Central memory CD8-positive, alpha-beta T cell (primary cell): ENCODE results near the gene UTP3.
A peak's percentile ranks its signal among the peaks of the same experiment; 100 is the strongest.
"Not testable (repeated sequence)": the region's sequence is repeated elsewhere in the genome, so short reads cannot be mapped to it uniquely, and the experiment has no call there.

Experiments
- ATAC-seq: fragments of 150-1000 bp; cut with Tn5 transposase; replicated peaks from 2 replicates; pipeline ENCODE4 v1.10.0; 2022; ENCODE audit warnings: mild to moderate bottlenecking, moderate FRiP score, moderate number of reproducible peaks; ENCODE audit not compliant: poor library complexity, severe bottlenecking; ENCODE audit errors: extremely low read depth
- DNase-seq, 2 donors: peaks; one replicate each; pipeline ENCODE4 v3.0.0; 2021; ENCODE audit warnings: low spot score in 2 of 2
- H3K27ac Mint-ChIP-seq: one replicate; pipeline ENCODE4 v1.8.0; 2022; ENCODE audit warnings: low read depth, mild to moderate bottlenecking, moderate library complexity, mixed read lengths
- H3K27me3 Mint-ChIP-seq: one replicate; pipeline ENCODE4 v1.8.0; 2022; ENCODE audit warnings: mixed read lengths
- H3K36me3 Mint-ChIP-seq: one replicate; pipeline ENCODE4 v1.8.0; 2022; ENCODE audit warnings: mild to moderate bottlenecking, moderate library complexity, mixed read lengths; ENCODE audit not compliant: insufficient read depth
- H3K4me1 Mint-ChIP-seq: one replicate; pipeline ENCODE4 v1.8.0; 2022; ENCODE audit warnings: mixed read lengths
- H3K4me3 Mint-ChIP-seq: one replicate; pipeline ENCODE4 v1.8.0; 2022; ENCODE audit warnings: mild to moderate bottlenecking, moderate library complexity, mixed read lengths
- H3K9me3 Mint-ChIP-seq: one replicate; pipeline ENCODE4 v1.8.0; 2022; ENCODE audit warnings: mixed read lengths

Gene UTP3, protein sequence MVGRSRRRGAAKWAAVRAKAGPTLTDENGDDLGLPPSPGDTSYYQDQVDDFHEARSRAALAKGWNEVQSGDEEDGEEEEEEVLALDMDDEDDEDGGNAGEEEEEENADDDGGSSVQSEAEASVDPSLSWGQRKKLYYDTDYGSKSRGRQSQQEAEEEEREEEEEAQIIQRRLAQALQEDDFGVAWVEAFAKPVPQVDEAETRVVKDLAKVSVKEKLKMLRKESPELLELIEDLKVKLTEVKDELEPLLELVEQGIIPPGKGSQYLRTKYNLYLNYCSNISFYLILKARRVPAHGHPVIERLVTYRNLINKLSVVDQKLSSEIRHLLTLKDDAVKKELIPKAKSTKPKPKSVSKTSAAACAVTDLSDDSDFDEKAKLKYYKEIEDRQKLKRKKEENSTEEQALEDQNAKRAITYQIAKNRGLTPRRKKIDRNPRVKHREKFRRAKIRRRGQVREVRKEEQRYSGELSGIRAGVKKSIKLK

DNA sequence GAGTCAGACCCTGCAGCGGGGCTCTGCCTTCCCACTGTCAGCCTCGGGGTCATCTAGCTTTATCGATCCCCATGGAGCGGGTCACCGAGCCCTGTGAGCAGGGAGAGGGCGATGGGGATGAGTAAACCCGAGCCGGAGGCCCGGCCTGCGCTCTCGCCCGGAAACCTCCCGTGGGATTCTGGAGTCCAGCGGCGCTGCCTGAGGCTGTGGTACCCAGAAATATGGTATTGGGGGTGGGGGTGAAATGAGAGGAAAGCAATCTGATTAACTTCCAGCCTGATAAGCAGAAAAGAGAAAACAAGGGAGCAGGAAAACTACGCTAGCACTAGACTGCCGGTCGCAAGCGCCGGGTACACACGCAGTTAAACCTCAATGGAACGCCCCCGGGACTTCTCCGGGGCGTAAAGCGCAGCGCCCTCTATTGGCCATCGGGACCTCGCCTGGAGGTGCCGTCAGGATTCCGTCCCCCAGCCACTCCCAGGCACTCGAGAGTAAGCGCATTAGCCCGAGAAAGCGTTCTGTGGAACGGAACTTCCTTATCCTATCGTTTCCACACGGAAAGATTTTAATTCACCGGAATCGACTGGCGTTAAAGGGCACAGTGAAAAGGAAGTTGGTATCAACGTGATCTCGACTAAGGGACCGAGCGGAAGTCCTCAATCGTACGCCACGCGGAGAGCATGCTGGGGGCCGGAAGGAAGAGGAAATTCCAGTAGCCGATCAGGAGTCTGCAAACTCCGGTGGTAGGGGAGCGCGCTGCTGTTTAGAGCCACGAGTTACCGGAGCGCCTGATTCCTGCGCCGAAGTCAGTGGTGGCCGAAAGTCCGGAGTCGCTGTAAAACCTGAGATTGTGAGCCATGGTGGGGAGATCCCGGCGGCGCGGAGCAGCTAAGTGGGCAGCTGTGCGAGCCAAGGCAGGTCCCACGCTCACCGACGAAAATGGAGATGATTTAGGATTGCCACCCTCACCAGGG, at the start of gene UTP3:
TSS of gene UTP3 (plus strand) at position 712 of the 974 bp plus-strand sequence. CDS start at position 858, 146 bp downstream.
- Mint-ChIP-seq H3K9me3 (no peaks in the 10 kb centered on the region), H3K27ac (peak within 1 kb of the TSS; percentile 96), H3K36me3 (peaks cover 26% of the 10 kb centered on the region), H3K27me3 (no peaks in the 10 kb centered on the region), H3K4me3 (peak within 1 kb of the TSS; percentile 93), H3K4me1 (peaks cover 33% of the 10 kb centered on the region)
- DNase-seq (peak; percentile 88 to 90), ATAC-seq (peak; percentile 90)

DNA sequence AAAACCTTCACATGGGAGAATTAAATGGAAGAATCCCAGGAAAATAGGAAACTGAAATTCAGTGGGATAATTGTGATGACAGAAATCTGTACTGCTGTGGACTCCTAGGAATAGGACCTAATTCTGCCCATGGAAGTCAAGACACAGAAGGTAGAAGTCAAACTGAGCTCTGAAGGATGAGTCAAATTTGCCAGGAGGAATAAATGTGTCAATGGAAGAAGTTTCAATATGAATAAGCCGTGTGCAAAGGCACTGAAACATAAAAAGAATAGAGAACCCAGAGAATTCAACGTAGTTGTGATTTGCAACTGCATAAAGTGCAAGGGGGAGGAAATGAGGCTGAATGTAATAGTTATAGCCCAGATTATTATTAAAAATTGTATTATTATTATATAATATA, 48.1 kb upstream of the UTP3 start:
- H3K36me3 Mint-ChIP-seq = no peaks in the 10 kb centered on the region
- no peak for ATAC-seq
- DNase-seq = no peak
- no peak overlapping the region for H3K27ac Mint-ChIP-seq
- H3K4me3 Mint-ChIP-seq = no peak overlapping the region
- H3K9me3 Mint-ChIP-seq = no peaks in the 10 kb centered on the region
- H3K27me3 Mint-ChIP-seq = peaks cover 22% of the 10 kb centered on the region
- no peaks in the 10 kb centered on the region for H3K4me1 Mint-ChIP-seq

DNA sequence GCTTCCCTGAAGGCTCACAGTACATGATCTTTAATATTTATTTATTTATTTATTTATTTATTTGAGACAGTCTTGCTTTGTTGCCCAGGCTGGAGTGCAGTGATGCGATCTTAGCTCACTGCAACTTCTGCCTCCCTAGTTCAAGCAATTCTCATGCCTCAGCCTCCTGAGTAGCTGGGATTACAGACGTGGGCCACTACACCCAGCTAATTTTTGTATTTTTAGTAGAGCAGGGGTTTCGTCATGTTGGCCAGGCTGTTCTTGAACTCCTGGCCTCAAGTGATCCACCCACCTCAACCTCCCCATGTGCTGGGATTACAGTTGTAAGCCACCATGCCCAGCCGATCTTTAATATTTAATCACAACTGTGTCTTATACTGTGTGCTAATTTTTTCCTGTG, 37.6 kb upstream of the UTP3 start:
- not testable (repeated sequence) for ATAC-seq, DNase-seq, H3K27me3 Mint-ChIP-seq, H3K36me3 Mint-ChIP-seq, H3K4me1 Mint-ChIP-seq, H3K9me3 Mint-ChIP-seq, H3K4me3 Mint-ChIP-seq, H3K27ac Mint-ChIP-seq

DNA sequence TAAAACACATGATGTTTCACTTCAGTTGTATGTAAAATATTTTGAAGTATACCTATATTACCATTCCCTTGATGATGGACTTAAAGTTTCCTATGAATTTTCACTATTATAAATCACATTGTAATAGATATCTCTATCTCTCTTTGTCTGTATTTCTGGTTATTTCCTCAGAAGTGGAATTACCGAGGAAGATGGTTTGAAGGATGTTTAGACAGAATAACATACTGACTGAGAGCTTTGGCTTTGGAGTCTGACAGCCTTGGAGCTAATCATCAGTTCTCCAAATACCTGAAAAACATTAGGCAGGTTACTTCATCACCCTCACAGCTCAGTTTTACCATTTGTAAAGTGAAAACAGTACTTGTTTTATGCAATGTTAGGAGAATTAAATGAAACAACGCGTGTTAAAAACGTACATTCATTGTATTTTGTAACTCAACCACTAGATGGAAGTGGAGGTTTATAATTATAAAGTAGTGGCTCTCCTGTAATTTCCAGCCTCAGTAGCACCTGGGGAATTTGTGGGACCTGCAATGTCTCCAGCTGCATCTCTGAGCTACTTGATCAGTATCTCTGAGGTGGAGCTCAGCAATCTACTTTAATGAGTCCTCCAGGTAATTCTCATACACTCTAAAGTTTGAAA, 36.3 kb upstream of the UTP3 start:
- no peak overlapping the region for H3K27ac Mint-ChIP-seq
- ATAC-seq = no peak
- DNase-seq = no peak

DNA sequence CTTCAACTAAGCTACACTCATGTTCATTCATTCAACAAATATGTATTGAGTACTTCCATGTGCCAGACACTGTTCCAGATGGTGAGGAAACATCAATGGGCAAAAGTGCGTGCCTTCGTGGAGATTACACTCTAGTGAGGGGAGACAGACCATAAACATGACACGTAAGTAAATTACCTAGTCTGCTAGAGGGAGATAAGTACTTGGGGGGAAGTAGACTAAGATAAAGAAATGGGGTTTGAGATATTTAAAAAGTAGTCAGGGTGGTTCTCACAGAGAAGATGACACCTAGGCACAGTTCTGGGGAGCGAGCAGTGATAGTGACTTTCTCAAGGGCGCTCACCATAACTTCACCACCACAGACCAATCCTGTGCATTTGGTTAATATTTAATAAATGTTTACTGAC, 33.7 kb upstream of the UTP3 start:
- Mint-ChIP-seq H3K27me3 (peaks cover 24% of the 10 kb centered on the region), H3K9me3 (no peaks in the 10 kb centered on the region), H3K27ac (no peak overlapping the region), H3K4me3 (no peak overlapping the region), H3K36me3 (no peaks in the 10 kb centered on the region), H3K4me1 (no peaks in the 10 kb centered on the region)
- DNase-seq (no peak), ATAC-seq (no peak)

More for the DNA sequence above, 36.3 kb upstream of the UTP3 start:
- Mint-ChIP-seq H3K27me3 (peaks cover 9% of the 10 kb centered on the region), H3K36me3 (peaks cover 1% of the 10 kb centered on the region), H3K4me3 (no peak overlapping the region), H3K4me1 (no peaks in the 10 kb centered on the region), H3K9me3 (no peaks in the 10 kb centered on the region)

DNA sequence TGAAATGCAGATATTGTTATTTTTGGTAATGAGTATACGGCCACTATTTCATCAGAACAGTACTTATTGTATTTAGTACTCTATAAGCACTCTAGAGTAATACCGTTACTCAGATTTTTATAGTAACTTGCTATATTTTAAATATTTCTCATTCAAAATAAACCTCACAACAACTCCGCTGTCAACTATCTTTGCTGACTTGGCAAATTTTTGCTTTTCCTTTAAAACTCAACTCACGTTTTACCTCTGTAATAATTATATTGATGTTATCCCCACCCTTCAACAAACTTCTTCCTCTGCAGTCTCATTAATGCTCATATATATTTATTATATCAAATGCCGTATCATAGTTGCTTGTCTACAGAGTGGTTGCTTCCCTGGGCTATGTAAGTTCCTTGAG, 31.0 kb upstream of the UTP3 start:
- no peak for DNase-seq
- no peak overlapping the region for H3K4me3 Mint-ChIP-seq
- no peaks in the 10 kb centered on the region for H3K9me3 Mint-ChIP-seq
- ATAC-seq = no peak
- H3K4me1 Mint-ChIP-seq = no peaks in the 10 kb centered on the region
- H3K27ac Mint-ChIP-seq = no peak overlapping the region
- no peaks in the 10 kb centered on the region for H3K36me3 Mint-ChIP-seq
- peaks cover 24% of the 10 kb centered on the region for H3K27me3 Mint-ChIP-seq

DNA sequence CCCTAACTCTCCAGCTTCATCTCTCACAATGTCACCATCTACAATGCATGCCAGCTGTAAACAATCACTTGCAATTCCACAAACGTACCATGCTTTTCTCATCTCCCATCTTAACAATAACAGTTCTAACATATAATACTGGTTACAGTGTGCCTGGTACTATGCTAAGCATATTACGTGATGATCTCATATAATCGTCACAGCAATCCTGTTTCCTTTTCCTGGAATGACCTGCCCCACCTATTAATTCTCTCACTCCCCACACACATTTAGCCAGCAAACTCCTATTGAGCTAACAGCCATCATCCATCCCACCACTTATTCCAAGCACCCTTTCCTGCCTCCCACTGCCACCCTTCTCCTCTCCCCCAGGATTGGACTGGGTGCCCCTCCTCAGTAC, 29.9 kb upstream of the UTP3 start:
- Mint-ChIP-seq H3K9me3 (no peaks in the 10 kb centered on the region), H3K27ac (no peak overlapping the region), H3K4me3 (no peak overlapping the region)

DNA sequence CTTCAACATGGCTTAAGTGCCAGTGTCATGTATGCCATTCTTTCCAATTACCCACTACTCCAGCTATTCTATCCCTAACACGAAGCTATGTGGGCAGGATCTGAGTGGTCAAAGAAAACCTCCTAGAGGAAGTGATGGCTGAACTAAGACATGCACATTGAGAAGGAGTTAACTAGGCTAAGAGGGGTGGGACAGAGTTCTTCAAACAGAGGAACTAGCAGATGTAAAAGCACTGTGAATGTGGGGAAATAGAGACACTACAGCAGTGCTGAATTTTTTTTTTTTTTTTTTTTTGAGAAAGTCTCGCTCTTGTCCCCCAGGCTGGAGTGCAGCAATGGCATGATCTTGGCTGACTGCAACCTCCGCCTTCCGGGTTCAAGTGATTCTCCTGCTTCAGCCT, 28.2 kb upstream of the UTP3 start:
- H3K4me1 Mint-ChIP-seq = no peaks in the 10 kb centered on the region
- no peaks in the 10 kb centered on the region for H3K36me3 Mint-ChIP-seq
- H3K27me3 Mint-ChIP-seq = peaks cover 15% of the 10 kb centered on the region
- H3K4me3 Mint-ChIP-seq = no peak overlapping the region
- ATAC-seq (no peak), DNase-seq (no peak)
- no peak overlapping the region for H3K27ac Mint-ChIP-seq
- no peaks in the 10 kb centered on the region for H3K9me3 Mint-ChIP-seq

More for the DNA sequence above, 29.9 kb upstream of the UTP3 start:
- Mint-ChIP-seq H3K36me3 (no peaks in the 10 kb centered on the region), H3K4me1 (no peaks in the 10 kb centered on the region), H3K27me3 (peaks cover 24% of the 10 kb centered on the region)
- DNase-seq = no peak
- no peak for ATAC-seq

DNA sequence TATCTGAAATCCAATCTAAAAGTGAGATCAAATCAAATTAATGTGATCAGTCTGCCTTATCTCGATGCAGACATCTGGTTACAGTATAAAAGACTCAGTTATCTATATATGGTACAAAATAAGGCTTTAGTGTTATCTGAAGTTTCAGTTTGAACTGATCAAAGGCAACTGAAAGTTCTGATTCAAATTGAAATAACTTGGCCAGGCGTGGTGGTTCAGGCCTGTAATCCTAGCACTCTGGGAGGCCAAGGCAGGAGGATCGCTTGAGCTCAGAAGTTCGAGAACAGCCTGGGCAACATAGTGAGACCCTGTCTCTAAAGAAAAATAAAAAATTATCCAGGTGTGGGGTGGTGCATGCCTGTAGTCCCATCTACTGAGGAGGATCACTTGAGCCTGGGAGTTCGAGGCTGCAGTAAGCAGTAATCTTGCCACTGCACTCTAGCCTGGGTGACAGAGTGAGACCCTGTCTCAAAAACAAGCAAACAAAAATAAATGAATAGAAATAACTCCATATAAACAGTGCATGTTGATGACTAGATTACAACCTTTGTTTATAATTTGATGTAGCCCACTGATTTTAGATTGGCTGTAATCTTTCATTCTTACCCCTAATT, 26.9 kb upstream of the UTP3 start:
- not testable (repeated sequence) for H3K4me1 Mint-ChIP-seq, H3K27ac Mint-ChIP-seq, H3K36me3 Mint-ChIP-seq, DNase-seq, H3K9me3 Mint-ChIP-seq, ATAC-seq, H3K4me3 Mint-ChIP-seq
- peaks cover 15% of the 10 kb centered on the region for H3K27me3 Mint-ChIP-seq

DNA sequence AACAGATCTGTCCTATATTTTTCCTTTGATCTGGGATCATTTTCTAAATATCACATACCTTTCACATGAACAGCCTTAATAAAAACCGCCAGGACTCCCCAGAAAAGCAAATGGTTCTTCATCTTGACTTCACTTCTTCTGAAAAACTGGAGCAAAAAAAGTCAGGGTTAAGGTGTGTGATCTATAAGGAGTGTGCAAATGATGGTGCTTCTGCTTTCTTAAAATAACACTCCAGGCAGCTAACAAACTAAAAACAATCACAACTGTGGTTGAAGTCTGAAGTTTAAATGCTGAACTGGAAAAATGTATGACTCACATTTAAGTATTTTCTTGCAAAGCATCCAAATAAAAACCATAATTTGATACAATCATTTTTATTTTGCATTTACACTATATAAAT, 22.0 kb upstream of the UTP3 start, which contains the start of gene JCHAIN:
TSS of gene JCHAIN (minus strand) at position 140 of the 400 bp plus-strand sequence. CDS start at position 122, 18 bp downstream.
- no peak for ATAC-seq
- no peak within 1 kb of the TSS for H3K27ac Mint-ChIP-seq

DNA sequence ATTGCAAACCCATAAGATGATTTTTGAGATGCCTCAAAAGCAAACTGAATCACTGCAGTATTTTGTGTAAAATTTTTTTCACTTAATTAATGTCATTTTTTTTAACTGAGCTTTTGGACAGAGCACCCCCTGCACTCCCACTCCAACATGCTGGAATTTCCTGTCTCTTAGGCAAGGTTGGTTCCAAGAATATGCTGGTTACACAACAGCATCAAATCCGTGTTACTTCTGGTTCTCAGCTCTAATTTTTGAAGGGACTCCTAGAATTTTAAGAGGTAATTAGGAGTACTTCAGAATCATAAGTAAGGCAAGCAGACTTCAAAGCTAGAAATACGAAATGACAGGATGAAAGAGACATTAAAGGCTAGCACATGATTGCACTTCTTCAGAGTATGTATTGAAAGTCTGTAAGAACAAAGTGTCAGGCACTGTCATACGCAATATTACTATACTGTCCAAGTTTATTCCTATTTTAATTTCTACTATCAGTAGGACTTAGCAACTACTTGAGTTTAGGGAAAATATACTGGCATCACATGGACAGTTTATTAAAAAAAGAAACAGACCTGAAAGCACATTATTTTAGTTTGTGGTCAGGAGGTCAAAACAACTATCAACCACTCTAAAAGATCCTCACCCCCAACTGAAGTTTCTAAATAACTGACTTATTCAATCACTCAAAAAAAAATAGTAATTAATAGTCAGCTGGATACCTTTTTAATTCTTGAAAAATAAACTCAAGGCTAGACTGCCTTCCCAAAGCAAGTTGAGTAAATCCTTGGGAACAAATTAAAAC, 20.4 kb upstream of the UTP3 start:
- H3K36me3 Mint-ChIP-seq = no peaks in the 10 kb centered on the region
- peaks cover 19% of the 10 kb centered on the region for H3K27me3 Mint-ChIP-seq
- no peak overlapping the region for H3K27ac Mint-ChIP-seq
- no peaks in the 10 kb centered on the region for H3K4me1 Mint-ChIP-seq
- ATAC-seq (no peak), DNase-seq (no peak)
- H3K4me3 Mint-ChIP-seq = no peak overlapping the region
- H3K9me3 Mint-ChIP-seq = no peaks in the 10 kb centered on the region

More for the DNA sequence above, 22.0 kb upstream of the UTP3 start, which contains the start of gene JCHAIN:
- Mint-ChIP-seq H3K4me1 (no peaks in the 10 kb centered on the region), H3K9me3 (no peaks in the 10 kb centered on the region), H3K36me3 (no peaks in the 10 kb centered on the region), H3K4me3 (no peak within 1 kb of the TSS), H3K27me3 (peaks cover 17% of the 10 kb centered on the region)
- no peak for DNase-seq
